ENCODE results near the gene CNIH2.
A peak's percentile ranks its signal among the peaks of the same experiment; 100 is the strongest.
"Not testable (repeated sequence)": the region's sequence is repeated elsewhere in the genome, so short reads cannot be mapped to it uniquely, and the experiment has no call there.

Gene CNIH2

DNA sequence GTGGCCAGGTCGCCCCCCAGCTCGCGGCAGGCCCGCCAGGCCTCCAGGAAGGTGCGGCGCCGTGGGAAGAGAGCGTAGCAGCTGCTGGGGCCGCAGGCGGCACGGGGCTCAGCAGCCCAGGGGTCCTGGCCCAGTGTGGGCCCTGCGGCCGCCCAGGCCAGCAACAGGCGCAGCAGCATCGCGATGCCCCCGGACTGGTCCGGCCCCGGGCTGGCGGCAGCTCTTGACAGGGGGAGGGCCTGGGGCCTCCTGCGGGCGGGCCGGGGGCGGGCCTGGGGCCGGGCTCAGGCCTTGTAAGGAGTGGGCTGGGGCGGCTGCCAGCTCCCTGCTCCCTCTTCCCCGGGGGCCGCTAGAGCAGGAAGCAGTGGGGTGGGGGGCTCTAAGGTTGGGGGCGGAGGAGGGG, 38.9 kb downstream of the CNIH2 start, which contains the start of gene CD248:
Gene CD248, minus strand, starts transcription at position 196 of the 403 bp plus-strand sequence. Its CDS starts 17 bp downstream, at position 179.
- no peak for DNase-seq

DNA sequence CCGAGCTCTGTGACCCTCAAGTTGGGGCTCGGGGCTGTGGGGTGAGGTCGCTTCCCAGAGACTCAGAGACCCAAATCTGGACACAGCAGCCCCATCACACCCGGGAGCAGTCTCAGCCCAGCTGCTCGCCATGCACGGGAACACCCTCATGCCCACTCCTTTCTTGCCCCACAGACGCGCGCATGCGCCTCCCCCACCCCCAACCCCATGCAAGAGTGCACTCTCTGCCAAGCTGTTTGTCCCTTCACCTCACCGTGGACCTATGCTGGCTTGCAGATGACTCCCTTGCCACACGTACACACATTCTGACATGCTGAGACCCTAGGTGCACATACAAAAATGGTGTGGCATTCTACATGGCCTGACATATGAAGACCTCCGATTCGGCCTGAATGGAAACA, 39.3 kb downstream of the CNIH2 start:
- DNase-seq = no peak

DNA sequence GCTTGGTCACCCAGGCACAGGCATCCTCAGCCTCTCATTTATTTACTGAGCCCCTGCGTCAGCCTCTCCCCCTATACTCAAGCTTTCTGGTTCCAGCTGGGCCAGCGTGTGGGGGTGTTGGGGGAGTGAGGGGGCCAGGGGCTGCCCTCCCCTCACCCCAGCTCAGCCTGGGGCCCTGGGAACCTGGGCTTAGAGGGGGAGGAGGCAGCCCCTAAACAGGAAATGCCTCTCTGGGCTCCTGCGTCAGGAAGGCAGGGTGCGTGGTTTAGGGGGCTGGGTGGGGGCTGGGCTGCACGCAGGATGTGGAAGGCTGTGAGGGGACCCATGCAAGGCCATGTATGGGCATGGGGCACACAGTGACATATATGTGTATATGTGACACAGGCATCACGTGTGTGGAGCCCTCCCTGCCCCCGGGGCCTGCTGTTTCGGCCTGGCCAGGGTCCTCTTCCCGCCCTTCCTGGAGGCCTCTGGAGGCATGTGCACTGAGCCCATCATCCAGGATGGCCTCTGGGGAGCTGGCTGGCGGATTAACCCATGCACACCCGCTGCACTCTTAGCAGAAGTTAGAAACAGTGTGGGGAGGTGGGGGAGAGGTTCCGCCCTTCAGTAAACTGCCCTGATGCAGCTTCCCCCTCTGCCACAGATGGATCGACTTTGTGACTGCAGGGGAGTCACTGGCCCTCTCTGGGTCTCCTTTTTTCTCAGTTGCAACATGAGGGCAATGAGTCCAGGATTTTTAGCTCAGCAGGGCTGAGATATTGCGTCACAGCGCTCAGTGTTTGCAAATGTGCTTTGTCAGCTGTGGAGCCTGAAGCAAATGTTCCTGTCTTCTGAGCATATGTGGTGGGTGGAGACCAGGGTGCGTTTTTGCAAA, 40.0 kb downstream of the CNIH2 start:
- DNase-seq = peak; percentile 12

DNA sequence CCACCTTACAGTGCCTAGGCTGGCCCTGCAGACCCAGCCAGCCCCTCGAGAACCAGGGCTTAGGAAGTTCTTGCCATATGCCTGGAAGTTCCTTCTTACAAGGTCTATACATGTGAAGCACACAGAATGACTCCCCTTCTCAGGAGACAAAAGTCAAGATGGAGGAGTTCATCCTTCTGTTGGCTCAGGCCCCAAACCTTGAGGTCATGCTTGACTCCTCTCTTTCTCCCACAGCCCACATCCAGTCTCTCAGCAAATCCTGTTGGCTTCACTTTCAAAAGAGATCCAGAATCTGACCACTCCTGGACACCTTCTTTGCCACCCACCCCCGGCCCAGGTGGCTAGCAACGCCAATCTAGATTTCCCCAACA, 40.6 kb downstream of the CNIH2 start:
- no peak for DNase-seq

DNA sequence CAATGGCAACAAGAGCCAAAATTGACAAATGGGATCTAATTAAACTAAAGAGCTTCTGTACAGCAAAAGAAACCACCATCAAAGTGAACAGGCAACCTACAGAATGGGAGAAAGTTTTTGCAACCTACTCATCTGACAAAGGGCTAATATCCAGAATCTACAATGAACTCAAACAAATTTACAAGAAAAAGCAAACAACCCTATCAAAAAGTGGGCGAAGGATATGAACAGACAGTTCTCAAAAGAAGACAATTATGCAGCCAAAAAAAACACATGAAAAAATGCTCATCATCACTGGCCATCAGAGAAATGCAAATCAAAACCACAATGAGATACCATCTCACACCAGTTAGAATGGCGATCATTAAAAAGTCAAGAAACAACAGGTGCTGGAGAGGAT, 42.3 kb downstream of the CNIH2 start:
- not testable (repeated sequence) for DNase-seq

DNA sequence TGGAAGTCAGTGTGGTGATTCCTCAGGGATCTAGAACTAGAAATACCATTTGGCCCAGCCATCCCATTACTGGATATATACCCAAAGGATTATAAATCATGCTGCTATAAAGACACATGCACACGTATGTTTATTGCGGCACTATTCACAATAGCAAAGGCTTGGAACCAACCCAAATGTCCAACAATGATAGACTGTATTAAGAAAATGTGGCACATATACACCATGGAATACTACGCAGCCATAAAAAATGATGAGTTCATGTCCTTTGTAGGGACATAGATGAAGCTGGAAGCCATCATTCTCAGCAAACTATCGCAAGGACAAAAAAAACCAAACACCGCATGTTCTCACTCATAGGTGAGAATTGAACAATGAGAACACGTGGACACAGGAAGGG, 42.8 kb downstream of the CNIH2 start:
- not testable (repeated sequence) for DNase-seq

DNA sequence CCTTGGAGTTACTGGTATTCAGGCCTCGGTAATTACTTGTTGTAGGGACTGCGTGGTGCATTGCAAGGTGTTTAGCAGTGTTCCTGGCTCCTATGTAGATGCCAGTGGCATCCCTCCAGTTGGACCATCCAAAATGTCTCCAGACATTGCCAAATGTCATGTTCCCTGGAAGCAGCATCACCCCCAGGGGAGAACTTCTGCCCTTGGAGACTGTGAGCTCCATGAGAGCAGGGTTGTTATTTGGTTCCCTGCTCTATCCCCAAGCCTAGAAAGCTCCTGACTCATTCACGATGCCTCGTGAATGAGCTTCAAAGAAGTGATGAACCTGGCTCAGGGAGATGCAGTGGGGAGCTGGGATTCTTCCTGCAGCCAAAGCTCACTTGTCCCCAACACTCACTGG, 43.6 kb downstream of the CNIH2 start:
- no peak for DNase-seq

DNA sequence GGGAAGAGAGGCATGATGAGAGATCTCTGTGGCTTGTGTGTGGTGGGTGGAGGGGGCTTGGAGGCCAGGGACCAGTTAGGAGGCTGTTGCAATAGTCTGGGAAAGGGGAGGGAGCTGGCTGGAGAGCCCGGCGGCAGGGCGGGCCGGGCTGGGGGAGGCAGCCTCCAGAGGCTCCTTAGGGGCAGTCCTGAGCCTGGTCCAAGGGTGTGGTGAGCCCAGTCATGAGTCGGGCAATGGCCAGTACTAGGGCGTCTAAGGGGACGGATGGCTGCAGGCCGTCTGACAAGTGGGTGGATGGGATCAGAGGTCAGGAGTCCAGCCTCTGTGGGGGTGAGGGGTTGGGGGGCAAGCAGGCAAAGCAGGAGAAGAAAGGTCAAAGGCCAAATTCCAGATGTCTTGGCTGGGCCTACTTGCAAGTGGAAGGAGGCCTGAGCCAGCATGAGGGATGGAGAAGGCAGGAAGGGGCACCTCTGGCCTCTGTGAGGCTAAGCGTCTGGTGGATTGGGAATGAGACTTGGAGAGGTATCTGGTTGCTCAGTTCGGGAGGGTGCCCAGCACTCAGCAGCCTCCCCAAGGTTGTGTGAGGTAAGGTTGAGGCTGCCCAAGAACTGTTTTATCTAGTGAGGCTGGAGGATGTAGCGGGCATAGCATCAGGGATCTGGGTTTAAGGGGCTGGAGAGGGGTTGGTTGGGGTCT, 44.9 kb downstream of the CNIH2 start:
- no peak for DNase-seq

DNA sequence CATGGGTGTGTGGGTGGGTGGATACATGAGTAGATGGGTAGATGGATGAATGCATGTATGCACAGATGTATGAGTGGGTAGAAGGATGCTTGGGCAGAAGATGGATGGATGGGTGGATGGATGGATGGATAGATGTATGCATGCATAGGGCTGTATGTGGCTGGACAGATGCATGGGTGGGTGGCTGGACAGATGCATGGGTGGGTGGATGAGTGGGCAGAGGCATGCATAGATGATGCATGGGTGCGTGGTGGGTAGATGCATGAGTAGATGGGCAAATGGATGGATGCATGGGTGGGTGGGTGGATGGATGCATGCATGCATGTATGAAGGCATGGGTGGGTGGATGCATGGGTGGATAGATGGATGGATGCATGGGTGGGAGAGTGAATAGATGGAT, 45.7 kb downstream of the CNIH2 start:
- no peak for DNase-seq

DNA sequence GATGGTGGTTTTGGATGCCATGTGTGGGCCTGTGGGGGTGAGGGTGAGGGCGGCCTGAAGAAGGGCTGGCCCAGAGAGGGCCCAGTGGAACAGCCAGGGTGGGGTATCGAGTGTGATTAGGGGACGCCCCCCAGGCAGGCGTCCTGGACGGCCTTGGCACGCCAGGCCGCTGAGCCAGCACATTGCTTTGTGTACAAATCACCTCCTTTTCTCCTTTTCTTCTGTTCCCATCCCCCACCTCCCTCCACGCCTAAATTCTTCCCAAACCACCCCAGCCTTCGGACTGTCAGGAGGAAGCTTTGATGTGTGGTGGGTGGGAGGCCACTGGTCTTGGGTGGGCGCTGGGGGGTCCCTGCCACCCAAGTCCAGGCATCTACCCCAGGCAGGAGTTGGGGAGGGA, 46.7 kb downstream of the CNIH2 start:
- DNase-seq = no peak

DNA sequence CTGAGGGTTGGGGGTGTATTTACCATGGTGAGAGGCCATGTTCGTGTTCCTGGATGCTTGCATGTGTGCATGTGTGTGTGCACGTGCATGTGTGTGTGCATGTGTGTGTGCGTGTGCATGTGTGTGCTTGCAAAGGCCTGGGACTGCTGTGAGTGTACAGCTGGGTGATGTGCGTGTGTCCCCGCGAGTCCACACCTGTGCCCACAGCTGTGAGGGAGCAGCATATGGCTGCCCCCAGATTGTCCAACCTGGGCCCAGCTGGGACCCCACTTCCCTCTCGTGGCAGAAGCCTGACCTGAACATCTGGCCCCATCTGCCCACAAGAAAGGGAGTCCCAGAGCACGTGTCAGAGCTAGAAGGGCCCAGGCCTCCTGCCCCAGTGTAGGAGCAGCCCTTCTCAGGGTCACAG, 47.3 kb downstream of the CNIH2 start:
- no peak for DNase-seq

DNA sequence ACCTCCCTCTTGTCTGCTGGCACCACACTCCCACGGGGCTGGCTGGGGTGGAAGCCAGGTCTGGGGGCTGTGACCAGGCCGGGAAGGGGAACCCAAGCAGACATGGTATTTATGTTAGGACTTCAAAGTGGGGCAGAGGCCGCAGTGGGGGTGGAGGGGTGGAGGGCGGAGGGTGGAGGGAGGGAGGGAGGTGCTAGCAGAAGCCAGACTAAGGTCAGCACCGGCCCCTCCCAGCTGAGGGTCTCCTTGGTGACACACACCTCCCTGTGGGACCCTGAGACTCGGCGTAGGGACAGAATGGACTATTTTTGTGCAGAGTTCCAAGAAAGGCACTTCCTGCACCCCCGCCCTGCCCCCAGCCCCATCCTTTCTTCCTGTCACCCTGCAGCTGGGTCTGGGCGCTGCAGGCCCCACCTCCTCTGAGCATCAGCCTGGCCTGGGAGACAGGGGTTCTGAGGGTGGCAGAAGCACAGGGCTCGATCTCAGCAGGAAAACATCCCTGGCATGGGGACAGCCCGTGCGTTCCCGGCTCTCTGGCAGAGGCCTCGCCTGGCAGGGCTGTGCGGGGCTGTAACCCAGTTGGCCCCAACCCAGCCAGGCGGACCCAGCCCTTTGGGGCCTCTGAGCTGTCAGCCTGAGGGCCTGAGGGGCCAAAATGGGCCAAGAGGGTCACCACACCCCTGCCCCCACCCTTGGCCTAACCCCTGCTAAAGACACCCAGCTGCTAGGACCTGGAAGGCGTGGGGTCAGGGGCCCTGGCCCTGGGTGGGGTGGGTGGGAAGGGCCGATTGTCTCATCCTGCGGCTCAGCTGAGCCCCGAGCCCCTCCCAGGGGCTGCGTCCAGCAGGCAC, 48.5 kb downstream of the CNIH2 start:
- DNase-seq = no peak

DNA sequence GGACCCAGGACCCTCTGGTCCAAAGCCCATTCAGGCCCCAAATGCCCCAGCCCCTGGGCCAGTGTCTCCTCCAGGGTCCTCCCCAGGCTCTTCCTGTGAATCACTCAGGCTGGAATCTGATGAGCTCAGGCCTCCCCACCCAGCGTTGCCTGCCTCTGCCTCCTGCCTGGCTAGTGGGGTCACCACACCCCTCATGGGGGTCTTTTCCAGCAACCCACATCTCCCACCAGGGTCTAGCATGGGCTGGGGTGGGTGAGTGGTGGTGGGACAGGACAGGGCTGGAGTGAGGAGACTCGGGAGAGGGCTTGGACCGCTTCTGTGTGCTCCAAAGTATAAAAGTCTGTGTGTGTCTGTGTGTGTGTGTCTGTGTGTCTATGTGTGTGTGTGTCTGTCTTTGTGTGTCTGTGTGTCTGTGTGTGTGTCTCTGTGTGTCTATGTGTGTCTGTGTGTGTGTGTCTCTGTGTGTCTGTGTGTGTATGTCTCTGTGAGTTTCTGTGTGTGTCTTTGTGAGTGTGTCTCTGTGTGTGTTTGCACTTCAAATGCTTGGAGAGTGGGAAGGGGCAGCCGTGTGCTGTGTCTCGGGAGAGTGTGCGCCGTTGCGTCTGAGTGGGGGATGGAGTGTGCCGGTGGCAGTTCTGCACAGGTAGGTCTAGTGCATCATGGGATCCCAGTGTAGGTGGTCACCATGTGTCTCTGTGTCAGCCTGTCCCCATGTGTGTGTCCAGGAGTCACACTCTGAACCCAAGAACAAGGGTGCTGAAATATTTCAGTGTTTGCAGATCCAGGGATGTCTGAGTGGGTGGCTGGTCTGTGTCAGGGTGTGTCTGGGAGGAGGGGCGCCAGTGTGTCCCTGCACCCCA, 49.4 kb downstream of the CNIH2 start:
- no peak for DNase-seq

DNA sequence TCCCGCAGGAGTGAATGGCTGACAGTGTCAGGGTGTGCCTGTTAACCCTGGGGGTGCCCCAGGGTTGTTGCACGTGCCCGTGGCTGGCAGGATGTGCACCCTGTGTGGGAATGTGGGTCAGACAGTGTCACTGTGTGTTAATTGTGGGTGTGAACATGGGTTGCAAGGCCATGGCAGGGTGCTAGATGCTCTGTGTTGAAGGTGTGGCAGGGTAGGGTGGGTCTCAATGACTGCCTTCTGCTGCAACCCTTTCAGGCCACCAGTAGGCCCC, 50.0 kb downstream of the CNIH2 start:
- DNase-seq = no peak

DNA sequence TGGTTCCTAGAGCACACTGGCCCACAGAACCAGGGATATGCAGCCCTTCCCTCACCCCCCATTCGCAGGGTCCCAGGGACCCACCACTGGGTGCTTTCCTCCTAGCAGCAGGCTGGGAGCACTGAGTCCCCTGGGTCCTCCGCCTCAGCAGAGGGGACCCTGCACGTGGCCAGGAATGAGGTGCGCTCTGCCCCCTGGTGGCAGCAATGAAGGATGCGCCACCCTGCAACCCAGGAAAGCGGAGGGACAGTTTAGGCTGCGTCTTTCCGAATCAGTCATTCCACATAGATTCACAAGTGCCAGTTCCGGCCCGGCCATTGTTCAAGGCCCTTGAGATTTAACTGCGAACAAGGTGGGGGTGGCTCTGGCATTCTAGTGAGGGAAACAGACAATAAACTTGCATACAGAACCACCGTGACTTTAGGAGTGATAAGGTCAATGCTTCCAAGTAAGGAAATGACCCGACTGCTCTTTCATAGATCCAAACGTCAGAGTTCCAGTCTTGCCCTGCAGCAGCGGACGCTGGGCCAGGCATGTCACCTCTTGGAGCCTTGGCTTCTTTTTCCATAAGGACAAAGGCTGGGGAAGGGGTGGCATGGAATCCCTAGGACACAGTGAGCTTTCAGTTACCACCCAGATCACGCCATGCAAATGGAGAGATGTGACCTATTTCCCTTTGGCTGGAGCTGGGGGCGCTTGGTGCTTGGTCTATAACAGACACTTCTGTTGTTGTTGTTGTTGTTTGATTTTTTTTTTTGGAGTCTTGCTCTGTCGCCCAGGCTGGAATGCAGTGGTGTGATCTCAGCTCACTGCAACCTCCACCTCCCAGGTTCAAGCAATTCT, 50.5 kb downstream of the CNIH2 start:
- DNase-seq = peak; percentile 87

DNA sequence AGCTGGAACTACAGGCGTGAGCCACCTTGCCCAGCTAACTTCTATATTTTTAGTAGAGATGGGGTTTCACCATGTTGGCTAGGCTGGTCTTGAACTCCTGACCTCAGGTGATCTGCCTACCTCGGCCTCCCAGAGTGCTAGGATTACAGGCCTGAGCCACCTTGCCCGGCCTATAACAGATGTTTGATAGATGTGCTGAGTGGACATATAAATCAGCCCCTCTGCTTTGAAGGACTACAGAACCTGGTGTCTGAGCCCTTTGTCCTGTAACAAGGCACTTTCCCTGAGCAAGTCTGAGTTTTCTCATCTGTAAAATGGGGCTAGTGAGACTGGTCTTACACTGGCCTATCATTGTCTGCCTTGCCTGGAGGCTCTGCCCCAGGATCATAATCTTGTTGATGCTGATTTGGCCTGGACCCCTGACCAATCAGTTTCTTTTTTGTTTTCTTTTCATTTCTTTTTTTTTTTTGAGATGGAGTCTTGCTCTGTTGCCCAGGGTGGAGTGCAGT, 51.2 kb downstream of the CNIH2 start:
- no peak for DNase-seq

DNA sequence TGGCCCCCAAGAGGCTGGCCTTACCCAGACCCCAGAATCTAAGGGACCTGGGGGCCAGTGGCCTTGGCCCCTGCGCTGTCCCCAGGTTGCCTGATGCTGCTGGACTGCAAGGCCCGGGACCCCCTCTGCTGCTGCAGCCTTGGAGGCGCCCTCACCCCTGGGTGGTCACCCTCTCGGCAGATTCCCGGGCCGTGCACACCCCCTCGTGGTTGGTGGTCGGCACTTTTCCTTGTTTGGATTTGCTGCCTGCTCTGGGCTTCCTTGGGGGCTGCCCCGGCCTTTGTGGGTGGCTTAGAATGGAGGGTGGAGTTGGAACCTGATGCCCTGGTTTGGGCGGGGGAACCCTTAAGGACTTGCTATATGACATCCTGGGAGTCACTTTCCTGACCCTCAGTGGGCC, 53.0 kb downstream of the CNIH2 start:
- DNase-seq = no peak

DNA sequence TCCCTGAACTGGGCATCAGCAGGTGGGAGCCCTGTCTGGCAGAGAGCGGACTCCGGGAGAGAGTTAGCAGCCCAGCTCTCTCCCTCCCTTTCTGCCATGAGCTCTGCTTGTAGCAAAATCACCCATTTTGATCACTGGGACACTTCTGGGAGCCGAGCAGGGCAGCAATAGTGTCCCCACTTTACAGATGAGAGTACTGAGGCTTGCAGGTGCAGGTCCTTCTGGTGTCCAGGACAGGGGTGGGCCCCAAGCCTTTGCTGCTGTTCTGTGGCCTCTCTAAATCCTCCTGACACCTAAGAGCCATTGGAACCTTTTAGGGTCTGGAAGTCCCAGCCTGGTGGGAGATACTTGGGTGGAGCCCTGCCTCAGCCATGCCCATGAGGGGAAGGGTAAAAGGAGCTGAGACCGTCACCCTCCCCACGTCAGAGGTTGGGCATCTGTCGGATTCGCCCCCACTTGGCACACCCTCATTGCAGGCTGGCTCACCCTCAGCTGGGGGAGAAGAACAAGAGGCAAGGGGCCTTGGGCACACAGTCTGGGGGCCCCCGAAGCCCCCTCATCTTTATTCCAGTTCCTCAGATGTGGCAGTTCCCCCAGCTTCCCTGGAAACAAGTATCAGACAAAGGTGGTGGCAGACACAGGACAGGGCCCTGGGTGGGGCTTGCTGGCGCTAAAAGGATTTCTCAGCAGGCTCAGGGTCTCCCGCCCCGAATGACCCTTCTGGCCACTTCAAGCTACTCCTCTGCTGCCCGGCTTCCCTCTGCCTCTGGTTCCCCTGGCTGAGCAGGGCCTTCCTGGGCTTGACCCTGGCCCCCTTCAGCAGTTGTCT, 53.8 kb downstream of the CNIH2 start:
- DNase-seq = no peak

DNA sequence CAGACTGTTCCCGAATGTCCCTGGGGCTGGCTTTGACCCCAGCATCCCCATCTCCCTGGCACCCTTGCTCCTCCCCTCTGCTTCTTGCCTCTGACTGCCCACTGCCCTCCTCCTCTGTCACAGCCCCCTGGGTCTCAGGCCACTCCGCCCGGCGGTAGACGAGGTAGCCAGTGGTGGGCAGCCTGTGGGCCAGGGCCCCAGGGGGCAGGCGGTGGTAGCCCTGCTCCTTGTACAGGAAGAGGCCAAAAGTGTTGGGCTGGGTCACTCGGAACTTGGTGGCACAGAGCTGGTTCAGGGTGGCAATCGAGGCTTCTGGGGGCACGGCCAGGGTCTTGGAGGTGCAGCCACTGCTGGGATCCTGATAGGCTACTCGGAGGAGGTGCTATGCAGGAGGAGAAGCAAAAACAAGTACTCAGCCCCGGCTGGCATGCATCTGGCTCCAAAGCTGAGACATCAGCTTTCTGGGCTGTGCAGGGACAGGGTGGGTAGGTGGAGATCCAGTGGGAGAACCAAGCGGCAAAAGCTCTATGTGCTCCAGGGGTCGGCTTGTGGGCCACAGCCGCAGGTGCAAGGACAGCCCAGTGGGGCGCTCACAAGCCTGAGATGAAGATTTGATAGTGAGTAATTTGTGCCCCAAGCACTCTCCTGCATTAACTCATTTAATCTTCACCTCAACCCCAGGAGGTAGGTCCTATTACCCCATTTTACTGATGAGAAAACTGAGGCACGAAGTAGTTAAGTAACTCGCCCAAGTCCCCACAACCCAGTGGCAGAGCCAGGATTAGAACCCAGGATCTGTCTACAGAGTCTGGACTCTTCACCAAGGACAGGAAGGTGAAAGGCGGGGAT, 54.6 kb downstream of the CNIH2 start:
- DNase-seq = no peak
